ENCODE measurements around the gene TYW1B. TPM values are rescaled to one million over a fixed set of nuclear protein-coding genes. Genes with fewer than 3 reads are reported as not detected.
"Not testable (repeated sequence)": the region's sequence is repeated elsewhere in the genome, so short reads cannot be mapped to it uniquely, and the experiment has no call there.

Gene TYW1B
- total RNA-seq, 1 experiment from 2014 or later, result 3.0 TPM

DNA sequence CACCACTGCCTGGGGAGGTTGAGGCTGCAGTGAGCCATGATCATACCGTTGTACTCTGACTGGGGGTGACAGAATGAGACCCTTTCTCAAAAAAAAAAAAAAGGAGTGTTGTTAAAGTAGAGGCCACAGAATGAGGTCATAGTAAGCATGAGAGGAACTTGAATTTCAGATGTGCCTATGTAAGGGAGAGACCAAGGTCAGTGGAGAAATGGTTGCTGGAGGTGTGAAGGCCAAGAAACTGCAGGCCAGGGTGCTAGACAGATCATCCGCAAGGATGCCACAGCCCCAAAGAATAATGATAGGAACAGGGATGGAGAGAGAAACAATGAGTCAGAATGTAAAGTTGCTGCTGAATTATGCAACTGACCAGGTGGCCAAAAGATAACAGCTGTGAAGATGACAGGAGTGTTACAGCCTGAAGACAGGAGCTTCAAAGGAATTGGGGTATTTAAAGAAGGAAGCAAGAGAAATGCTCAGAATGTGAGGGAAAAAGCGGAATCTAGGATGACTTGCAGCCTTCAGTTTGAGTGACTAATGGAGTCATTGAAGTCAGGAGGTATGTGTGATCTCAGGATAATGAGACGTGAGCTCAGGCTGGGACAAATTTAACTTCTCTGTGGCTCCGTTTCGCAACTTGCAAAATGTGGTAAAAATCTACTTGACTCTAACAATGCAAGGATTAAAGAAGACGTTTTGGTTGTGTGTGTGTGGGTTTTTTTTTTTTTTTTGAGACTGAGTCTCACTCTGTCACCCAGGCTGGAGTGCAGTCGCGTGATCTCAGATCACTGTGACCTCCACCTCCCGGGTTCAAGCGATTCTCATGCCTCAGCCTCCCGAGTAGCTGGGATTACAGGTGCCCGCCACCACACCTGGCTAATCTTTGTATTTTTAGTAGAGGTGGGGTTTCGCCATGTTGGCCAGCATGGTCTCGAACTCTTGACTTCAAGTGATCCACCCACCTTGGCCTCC is 22.2 kb downstream of the TYW1B start:
- DNase-seq, result no peak
- no peaks in the 10 kb centered on the region for H3K4me1 ChIP-seq (replicated peaks; ENCODE audit: insufficient read depth)
- H3F3A ChIP-seq (ENCODE audit: insufficient read depth, low read depth), result no peaks in the 10 kb centered on the region
- H3K4me2 ChIP-seq, result no peak overlapping the region
- H3K9me2 ChIP-seq (ENCODE audit: insufficient read depth), result no peaks in the 10 kb centered on the region
- no peaks in the 10 kb centered on the region for H3K79me2 ChIP-seq (ENCODE audit: low read depth)
- H3K4me3 ChIP-seq, result no peak overlapping the region
- CTCF ChIA-PET, result no interaction called here
- H3K9me3 ChIP-seq (ENCODE audit: insufficient read depth, low read depth), result no peaks in the 10 kb centered on the region
- TF ChIP-seq, protein P1, sequence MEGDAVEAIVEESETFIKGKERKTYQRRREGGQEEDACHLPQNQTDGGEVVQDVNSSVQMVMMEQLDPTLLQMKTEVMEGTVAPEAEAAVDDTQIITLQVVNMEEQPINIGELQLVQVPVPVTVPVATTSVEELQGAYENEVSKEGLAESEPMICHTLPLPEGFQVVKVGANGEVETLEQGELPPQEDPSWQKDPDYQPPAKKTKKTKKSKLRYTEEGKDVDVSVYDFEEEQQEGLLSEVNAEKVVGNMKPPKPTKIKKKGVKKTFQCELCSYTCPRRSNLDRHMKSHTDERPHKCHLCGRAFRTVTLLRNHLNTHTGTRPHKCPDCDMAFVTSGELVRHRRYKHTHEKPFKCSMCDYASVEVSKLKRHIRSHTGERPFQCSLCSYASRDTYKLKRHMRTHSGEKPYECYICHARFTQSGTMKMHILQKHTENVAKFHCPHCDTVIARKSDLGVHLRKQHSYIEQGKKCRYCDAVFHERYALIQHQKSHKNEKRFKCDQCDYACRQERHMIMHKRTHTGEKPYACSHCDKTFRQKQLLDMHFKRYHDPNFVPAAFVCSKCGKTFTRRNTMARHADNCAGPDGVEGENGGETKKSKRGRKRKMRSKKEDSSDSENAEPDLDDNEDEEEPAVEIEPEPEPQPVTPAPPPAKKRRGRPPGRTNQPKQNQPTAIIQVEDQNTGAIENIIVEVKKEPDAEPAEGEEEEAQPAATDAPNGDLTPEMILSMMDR (conservative IDR thresholded peaks at IDR 0.05), result no peak
- TF ChIP-seq EZH2 (IDR thresholded peaks at IDR 0.05; ENCODE audit: low read depth), result no peak
- POLR2A ChIA-PET (ENCODE audit: unreplicated experiment), result no interaction called here
- H2AFZ ChIP-seq, result no peak overlapping the region
- BruUV-seq (replicated peaks), result no TSS peak
- no peaks in the 10 kb centered on the region for H3K36me3 ChIP-seq (ENCODE audit: low read depth)
- no peaks in the 10 kb centered on the region for H3K27me3 ChIP-seq (ENCODE audit: insufficient read depth, low read depth)
- no peaks in the 10 kb centered on the region for H4K20me1 ChIP-seq (ENCODE audit: insufficient read depth)
- no peak overlapping the region for H3K27ac ChIP-seq
- intact Hi-C loops (cut with micrococcal nuclease; ENCODE audit: unreplicated experiment), result no loop called here

DNA sequence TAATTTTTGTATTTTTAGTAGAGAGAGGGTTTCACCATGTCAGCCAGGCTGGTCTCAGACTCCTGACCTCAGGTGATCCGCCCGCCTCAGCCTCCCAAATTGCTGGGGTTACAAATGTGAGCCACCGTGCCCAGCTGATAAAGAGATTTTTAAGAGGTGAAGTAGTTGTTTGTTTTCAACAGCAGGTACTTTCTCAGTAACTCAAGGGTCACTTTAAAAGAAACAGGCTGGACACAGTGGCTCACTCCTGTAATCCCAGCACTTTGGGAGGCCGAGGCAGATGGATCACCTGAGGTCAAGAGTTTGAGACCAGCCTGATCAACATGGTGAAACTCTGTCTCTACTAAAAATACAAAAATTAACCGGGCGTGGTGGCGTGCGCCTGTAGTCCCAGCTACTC is 24.2 kb downstream of the TYW1B start:
- H3K36me3 ChIP-seq (ENCODE audit: low read depth); H3K4me1 ChIP-seq (replicated peaks; ENCODE audit: insufficient read depth); H3K27ac ChIP-seq; H3K27me3 ChIP-seq (ENCODE audit: insufficient read depth, low read depth); H3K4me3 ChIP-seq; intact Hi-C loops (cut with micrococcal nuclease; ENCODE audit: unreplicated experiment); H3K9me2 ChIP-seq (ENCODE audit: insufficient read depth); H3K79me2 ChIP-seq (ENCODE audit: low read depth); H3K4me2 ChIP-seq; CTCF ChIA-PET; POLR2A ChIA-PET (ENCODE audit: unreplicated experiment); H2AFZ ChIP-seq; DNase-seq; H3K9me3 ChIP-seq (ENCODE audit: insufficient read depth, low read depth); H4K20me1 ChIP-seq (ENCODE audit: insufficient read depth); BruUV-seq (replicated peaks); H3F3A ChIP-seq (ENCODE audit: insufficient read depth, low read depth): not testable (repeated sequence)

GRCh38 chr7:72801564-72801963 is 26.4 kb downstream of the TYW1B start:
- H3K27ac ChIP-seq; H3K79me2 ChIP-seq (ENCODE audit: low read depth); BruUV-seq (replicated peaks); POLR2A ChIA-PET (ENCODE audit: unreplicated experiment); H2AFZ ChIP-seq; H3K27me3 ChIP-seq (ENCODE audit: insufficient read depth, low read depth); DNase-seq; H3F3A ChIP-seq (ENCODE audit: insufficient read depth, low read depth); intact Hi-C loops (cut with micrococcal nuclease; ENCODE audit: unreplicated experiment); H3K4me1 ChIP-seq (replicated peaks; ENCODE audit: insufficient read depth); H4K20me1 ChIP-seq (ENCODE audit: insufficient read depth); H3K9me3 ChIP-seq (ENCODE audit: insufficient read depth, low read depth); H3K9me2 ChIP-seq (ENCODE audit: insufficient read depth); H3K36me3 ChIP-seq (ENCODE audit: low read depth); H3K4me3 ChIP-seq; H3K4me2 ChIP-seq: not testable (repeated sequence)
- CTCF ChIA-PET, result interaction anchor here (0.6 kb wide), 1 partner anchor 27 kb away, joined by 3 read pairs; the partner anchor contains the start of gene TYW1B

DNA sequence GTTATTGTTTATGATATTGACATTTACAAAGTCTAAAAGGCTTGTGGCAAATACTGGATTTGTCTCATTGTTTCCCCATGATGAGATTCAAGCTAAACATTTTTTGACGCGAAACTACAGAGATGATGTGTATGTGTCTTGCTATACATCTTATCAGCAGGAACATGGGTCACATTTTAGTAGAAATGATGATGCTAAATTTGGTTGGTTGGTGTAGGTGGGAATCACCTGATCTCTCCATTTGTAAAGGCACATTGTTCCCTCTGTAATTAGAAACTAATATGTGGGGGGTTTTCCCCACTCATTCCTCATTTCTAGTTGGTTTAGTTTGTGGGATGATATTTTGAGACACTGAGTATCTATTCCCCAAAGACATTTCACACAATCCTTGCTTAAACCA is 32.6 kb downstream of the TYW1B start:
- CTCF ChIA-PET; BruUV-seq (replicated peaks): not testable (repeated sequence)

More for the DNA sequence above, 32.6 kb downstream of the TYW1B start:
- H3K9me3 ChIP-seq (ENCODE audit: insufficient read depth, low read depth); H3K27ac ChIP-seq; H3F3A ChIP-seq (ENCODE audit: insufficient read depth, low read depth); H4K20me1 ChIP-seq (ENCODE audit: insufficient read depth); H3K4me2 ChIP-seq; H3K79me2 ChIP-seq (ENCODE audit: low read depth); H2AFZ ChIP-seq; DNase-seq; H3K9me2 ChIP-seq (ENCODE audit: insufficient read depth); H3K27me3 ChIP-seq (ENCODE audit: insufficient read depth, low read depth); H3K36me3 ChIP-seq (ENCODE audit: low read depth); POLR2A ChIA-PET (ENCODE audit: unreplicated experiment); intact Hi-C loops (cut with micrococcal nuclease; ENCODE audit: unreplicated experiment); H3K4me3 ChIP-seq; H3K4me1 ChIP-seq (replicated peaks; ENCODE audit: insufficient read depth): not testable (repeated sequence)
